ENCODE results near the gene BTN1A1. TPM values are rescaled to one million over a fixed set of nuclear protein-coding genes. Genes with fewer than 3 reads are reported as not detected.

Gene BTN1A1
- total RNA-seq, 2 donors from 2014 or later, result 0.23 TPM; not detected in 1

- 9% methylated on average over 42 of the region's 42 CpGs for WGBS
- H3K9me3 ChIP-seq, result no peaks in the 10 kb centered on the region
- no peaks in the 10 kb centered on the region for H3K36me3 ChIP-seq
- DNase-seq (ENCODE audit: low spot score), result no peak
- no peaks in the 10 kb centered on the region for H3K4me1 ChIP-seq (replicated peaks)
- H3K27ac ChIP-seq, result no peak overlapping the region
- no peaks in the 10 kb centered on the region for H3K27me3 ChIP-seq (replicated peaks; ENCODE audit: insufficient read depth)
- H3K4me3 ChIP-seq, result peak overlapping the region; percentile 28 to 36
- intact Hi-C loops (cut with DNase I), result loop anchor here (10.0 kb wide), 1 partner anchor 924 kb away; the partner anchor contains the start of gene ZNF184
- TF ChIP-seq CTCF (IDR thresholded peaks at IDR 0.05) (no peak), POLR2A (IDR thresholded peaks at IDR 0.05) (no peak)
These were observed 50.3 kb downstream of the BTN1A1 start for GRCh38 chr6:26550250-26550993.

GRCh38 chr6:26552205-26552604 is 52.1 kb downstream of the BTN1A1 start:
- Histone ChIP-seq H3K36me3 (no peaks in the 10 kb centered on the region), H3K27ac (no peak overlapping the region), H3K4me1 (replicated peaks) (no peaks in the 10 kb centered on the region), H3K4me3 (no peak overlapping the region), H3K9me3 (no peaks in the 10 kb centered on the region), H3K27me3 (replicated peaks; ENCODE audit: insufficient read depth) (no peaks in the 10 kb centered on the region)
- TF ChIP-seq POLR2AphosphoS5 (IDR thresholded peaks at IDR 0.05) (no peak), POLR2A (IDR thresholded peaks at IDR 0.05) (no peak), CTCF (IDR thresholded peaks at IDR 0.05) (no peak)
- WGBS, result 90% methylated on average over 10 of the region's 10 CpGs
- DNase-seq (ENCODE audit: low spot score), result no peak
- intact Hi-C loops (cut with DNase I), result loop anchor here (2.0 to 10.0 kb wide), 2 partner anchors 31 to 923 kb away; partner anchors contain the start of gene ZNF184

- 41% methylated on average over 11 of the region's 11 CpGs for WGBS
- intact Hi-C loops (cut with DNase I), result loop anchor here (2.0 to 10.0 kb wide), 2 partner anchors 32 to 922 kb away; partner anchors contain the start of gene ZNF184
- no peaks in the 10 kb centered on the region for H3K4me1 ChIP-seq (replicated peaks)
- H3K4me3 ChIP-seq, result peak overlapping the region; percentile 1 to 30
- H3K27me3 ChIP-seq (replicated peaks; ENCODE audit: insufficient read depth), result no peaks in the 10 kb centered on the region
- no peaks in the 10 kb centered on the region for H3K9me3 ChIP-seq
- TF ChIP-seq POLR2A (IDR thresholded peaks at IDR 0.05), result no peak
- TF ChIP-seq POLR2AphosphoS5 (IDR thresholded peaks at IDR 0.05), result no peak
- TF ChIP-seq CTCF (IDR thresholded peaks at IDR 0.05), result no peak
- no peaks in the 10 kb centered on the region for H3K36me3 ChIP-seq
- no peak for DNase-seq (ENCODE audit: low spot score)
- H3K27ac ChIP-seq, result no peak overlapping the region
These were observed 52.6 kb downstream of the BTN1A1 start for GRCh38 chr6:26552640-26553188.

- WGBS, result 2% methylated on average over 13 of the region's 13 CpGs
- Histone ChIP-seq H3K4me3 (peak overlapping the region; percentile 30 to 31), H3K36me3 (no peaks in the 10 kb centered on the region), H3K27ac (peak overlapping the region; percentile 61 to 71), H3K4me1 (replicated peaks) (no peaks in the 10 kb centered on the region), H3K27me3 (replicated peaks; ENCODE audit: insufficient read depth) (no peaks in the 10 kb centered on the region), H3K9me3 (no peaks in the 10 kb centered on the region)
- TF ChIP-seq CTCF (IDR thresholded peaks at IDR 0.05) (peak in 1 of 4 experiments; percentile 4), POLR2AphosphoS5 (IDR thresholded peaks at IDR 0.05) (peak; percentile 54), POLR2A (IDR thresholded peaks at IDR 0.05) (no peak)
- peak; percentile 67 for DNase-seq (ENCODE audit: low spot score)
- intact Hi-C loops (cut with DNase I), result loop anchor here (2.0 to 10.0 kb wide), 2 partner anchors 32 to 922 kb away; partner anchors contain the start of gene ZNF184
These were observed 53.1 kb downstream of the BTN1A1 start for GRCh38 chr6:26553264-26553634.

All from prostate gland (tissue), 2 donors.